ENCODE measurements around the gene SEMA5A.

- TF ChIP-seq POLR2A (IDR thresholded peaks at IDR 0.05) = no peak
- TF ChIP-seq CTCF (IDR thresholded peaks at IDR 0.05) = no peak
- no peak for TF ChIP-seq POLR2AphosphoS5 (IDR thresholded peaks at IDR 0.05)
Measured at GRCh38 chr5:9166202-9167112, 379.4 kb downstream of the SEMA5A start.
